PC-3 (cell line): ENCODE results near the gene LRP2.

ENCODE experiments used
- EZH2 ChIP-seq: fragments of 300-600 bp; sonication (generic); IDR thresholded peaks from one replicate; pipeline ENCODE4 v1.6.1; 2017; ENCODE audit warnings: antibody characterized with exemption, mild to moderate bottlenecking, low read length; ENCODE audit not compliant: unreplicated experiment
- EZH2phosphoT487 ChIP-seq: fragments of 300-600 bp; sonication (generic); IDR thresholded peaks from 2 replicates; pipeline ENCODE4 v1.6.1; 2018; ENCODE audit warnings: mild to moderate bottlenecking, antibody characterized with exemption, low read length, borderline replicate concordance
- TF ChIP-seq, protein P1 (sequence below): fragments of 300-600 bp; sonication (generic); conservative IDR thresholded peaks from 2 replicates; pipeline ENCODE4 v1.5.1; 2017; ENCODE audit warnings: antibody characterized with exemption, low read depth, mild to moderate bottlenecking, low read length

DNA sequence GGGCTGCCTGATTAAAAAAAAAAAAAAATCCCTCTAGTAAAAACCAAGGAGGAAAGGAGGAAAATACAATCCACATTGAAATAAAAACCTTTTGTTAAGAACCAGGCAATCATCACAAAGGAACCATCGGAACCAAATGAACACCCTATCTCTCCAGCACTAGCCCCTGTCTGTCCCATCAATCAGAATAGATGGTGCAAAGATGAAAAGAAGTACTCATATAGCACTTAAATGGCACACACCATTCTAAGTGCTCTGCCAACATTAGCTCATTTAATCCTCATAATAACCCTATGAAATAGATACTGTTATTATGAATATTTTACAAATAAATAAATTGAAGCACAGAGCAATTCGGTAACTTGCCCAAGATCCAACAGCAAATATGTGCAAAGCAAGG lies 38.5 kb downstream of the LRP2 start:
- TF ChIP-seq, protein P1, sequence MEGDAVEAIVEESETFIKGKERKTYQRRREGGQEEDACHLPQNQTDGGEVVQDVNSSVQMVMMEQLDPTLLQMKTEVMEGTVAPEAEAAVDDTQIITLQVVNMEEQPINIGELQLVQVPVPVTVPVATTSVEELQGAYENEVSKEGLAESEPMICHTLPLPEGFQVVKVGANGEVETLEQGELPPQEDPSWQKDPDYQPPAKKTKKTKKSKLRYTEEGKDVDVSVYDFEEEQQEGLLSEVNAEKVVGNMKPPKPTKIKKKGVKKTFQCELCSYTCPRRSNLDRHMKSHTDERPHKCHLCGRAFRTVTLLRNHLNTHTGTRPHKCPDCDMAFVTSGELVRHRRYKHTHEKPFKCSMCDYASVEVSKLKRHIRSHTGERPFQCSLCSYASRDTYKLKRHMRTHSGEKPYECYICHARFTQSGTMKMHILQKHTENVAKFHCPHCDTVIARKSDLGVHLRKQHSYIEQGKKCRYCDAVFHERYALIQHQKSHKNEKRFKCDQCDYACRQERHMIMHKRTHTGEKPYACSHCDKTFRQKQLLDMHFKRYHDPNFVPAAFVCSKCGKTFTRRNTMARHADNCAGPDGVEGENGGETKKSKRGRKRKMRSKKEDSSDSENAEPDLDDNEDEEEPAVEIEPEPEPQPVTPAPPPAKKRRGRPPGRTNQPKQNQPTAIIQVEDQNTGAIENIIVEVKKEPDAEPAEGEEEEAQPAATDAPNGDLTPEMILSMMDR, result no peak
- TF ChIP-seq EZH2, result no peak
- TF ChIP-seq EZH2phosphoT487, result no peak
